HEK293T (cell line): ENCODE measurements around the gene PYGB.

Experiments
- CTCF ChIA-PET: fragments of 350-600 bp; formaldehyde crosslinking; extraction: SDS; loops from one replicate; lab custom pipeline; 2021; ENCODE audit warnings: antibody characterized with exemption, inconsistent platforms; lab: Yijun Ruan, JAX
- POLR2A ChIA-PET: fragments of 350-600 bp; formaldehyde crosslinking; extraction: SDS; loops from one replicate; lab custom pipeline; 2020; ENCODE audit warnings: antibody characterized with exemption, inconsistent platforms; lab: Yijun Ruan, JAX
- DNase-seq: peaks from one replicate; pipeline ENCODE4 v3.0.0; 2012; ENCODE audit warnings: mixed read lengths; ENCODE audit errors: extremely low spot score
- ARNT ChIP-seq: fragments of 450-650 bp; IDR thresholded peaks from 2 replicates; pipeline ENCODE4 v1.6.1; 2017; ENCODE audit warnings: mild to moderate bottlenecking
- BHLHE40 ChIP-seq: fragments of 450-650 bp; IDR thresholded peaks from 2 replicates; pipeline ENCODE4 v1.6.1; 2016; ENCODE audit warnings: mild to moderate bottlenecking, moderate library complexity, borderline replicate concordance
- CTBP1 ChIP-seq: fragments of 450-650 bp; IDR thresholded peaks from 2 replicates; pipeline ENCODE4 v1.6.1; 2016; ENCODE audit warnings: borderline replicate concordance
- ELF4 ChIP-seq: fragments of 450-650 bp; IDR thresholded peaks from 2 replicates; pipeline ENCODE4 v1.6.1; 2017; ENCODE audit warnings: antibody characterized with exemption
- FOXA1 ChIP-seq: fragments of 450-650 bp; IDR thresholded peaks from 2 replicates; pipeline ENCODE4 v1.6.1; 2016; ENCODE audit warnings: mild to moderate bottlenecking
- FOXK2 ChIP-seq: fragments of 450-650 bp; IDR thresholded peaks from 2 replicates; pipeline ENCODE4 v1.6.1; 2016; ENCODE audit warnings: mild to moderate bottlenecking
- FOXM1 ChIP-seq: fragments of 450-650 bp; IDR thresholded peaks from 2 replicates; pipeline ENCODE4 v1.6.1; 2017; ENCODE audit warnings: mild to moderate bottlenecking, borderline replicate concordance
- HDGF ChIP-seq: fragments of 450-650 bp; IDR thresholded peaks from 2 replicates; pipeline ENCODE4 v1.6.1; 2017; ENCODE audit warnings: antibody characterized with exemption, borderline replicate concordance
- L3MBTL2 ChIP-seq: fragments of 450-650 bp; conservative IDR thresholded peaks from 2 replicates; pipeline ENCODE4 v1.6.1; 2016; ENCODE audit warnings: mild to moderate bottlenecking
- LEF1 ChIP-seq: fragments of 450-650 bp; IDR thresholded peaks from 2 replicates; pipeline ENCODE4 v1.6.1; 2017; ENCODE audit warnings: mild to moderate bottlenecking, borderline replicate concordance
- NFRKB ChIP-seq: fragments of 450-650 bp; IDR thresholded peaks from 2 replicates; pipeline ENCODE4 v1.6.1; 2016; ENCODE audit warnings: mild to moderate bottlenecking, moderate library complexity
- SP1 ChIP-seq: fragments of 450-650 bp; IDR thresholded peaks from 2 replicates; pipeline ENCODE4 v1.6.1; 2017
- SUZ12 ChIP-seq: fragments of 450-650 bp; IDR thresholded peaks from 2 replicates; pipeline ENCODE4 v1.6.1; 2016; ENCODE audit warnings: mild to moderate bottlenecking
- TARDBP ChIP-seq: fragments of 450-650 bp; IDR thresholded peaks from 2 replicates; pipeline ENCODE4 v1.6.1; 2016
- ZNF384 ChIP-seq: fragments of 450-650 bp; IDR thresholded peaks from 2 replicates; pipeline ENCODE4 v1.6.1; 2016
- TF ChIP-seq, protein P1 (sequence below): fragments of 450-650 bp; IDR thresholded peaks from 2 replicates; pipeline ENCODE4 v1.6.1; 2016

The PYGB gene

GRCh38 chr20:25269833-25270170, 21.9 kb downstream of the PYGB start:
- ChIA-PET POLR2A (no interaction called here), CTCF (no interaction called here)
- TF ChIP-seq SUZ12 (no peak), NFRKB (no peak), ZNF384 (no peak), BHLHE40 (no peak), HDGF (no peak), L3MBTL2 (no peak), CTBP1 (no peak), ELF4 (no peak), FOXA1 (no peak), FOXM1 (no peak), ARNT (no peak), FOXK2 (no peak), LEF1 (no peak), TARDBP (no peak)
- TF ChIP-seq, protein P1, sequence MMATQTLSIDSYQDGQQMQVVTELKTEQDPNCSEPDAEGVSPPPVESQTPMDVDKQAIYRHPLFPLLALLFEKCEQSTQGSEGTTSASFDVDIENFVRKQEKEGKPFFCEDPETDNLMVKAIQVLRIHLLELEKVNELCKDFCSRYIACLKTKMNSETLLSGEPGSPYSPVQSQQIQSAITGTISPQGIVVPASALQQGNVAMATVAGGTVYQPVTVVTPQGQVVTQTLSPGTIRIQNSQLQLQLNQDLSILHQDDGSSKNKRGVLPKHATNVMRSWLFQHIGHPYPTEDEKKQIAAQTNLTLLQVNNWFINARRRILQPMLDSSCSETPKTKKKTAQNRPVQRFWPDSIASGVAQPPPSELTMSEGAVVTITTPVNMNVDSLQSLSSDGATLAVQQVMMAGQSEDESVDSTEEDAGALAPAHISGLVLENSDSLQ = no peak
- no peak for DNase-seq

DNA sequence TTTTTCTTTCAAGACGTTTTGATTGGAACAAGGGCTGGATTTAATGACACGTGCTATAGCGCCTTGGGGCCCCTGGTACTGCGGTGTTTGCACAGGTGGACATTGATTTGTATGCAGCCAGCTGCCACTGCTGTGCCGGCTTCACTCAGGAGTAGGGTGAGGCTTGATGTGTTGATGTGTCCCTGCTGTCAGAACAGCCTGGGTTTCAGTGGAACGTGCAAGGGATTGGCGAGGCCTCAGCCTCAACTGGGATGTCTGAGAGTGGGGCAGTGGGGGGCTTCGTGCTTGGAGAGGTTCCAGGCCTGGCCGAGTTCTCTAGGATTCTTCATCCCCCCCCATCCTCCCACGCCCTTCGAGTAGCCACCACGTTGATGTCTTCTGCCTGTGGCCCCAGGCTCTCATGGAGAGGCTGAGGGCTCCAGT, 23.0 kb downstream of the PYGB start:
- POLR2A ChIA-PET = interaction anchor here (1.0 kb wide), 1 partner anchor 135 kb away, joined by 3 read pairs; no protein-coding TSS in a partner anchor
- CTCF ChIA-PET = no interaction called here
- TF ChIP-seq FOXK2 (no peak), SUZ12 (no peak), CTBP1 (no peak), ZNF384 (no peak), NFRKB (no peak), BHLHE40 (no peak), L3MBTL2 (no peak), HDGF (no peak), ARNT (no peak), ELF4 (no peak), FOXM1 (no peak), TARDBP (no peak), FOXA1 (no peak), SP1 (no peak), LEF1 (no peak)
- TF ChIP-seq, protein P1 = no peak
- DNase-seq = no peak

DNA sequence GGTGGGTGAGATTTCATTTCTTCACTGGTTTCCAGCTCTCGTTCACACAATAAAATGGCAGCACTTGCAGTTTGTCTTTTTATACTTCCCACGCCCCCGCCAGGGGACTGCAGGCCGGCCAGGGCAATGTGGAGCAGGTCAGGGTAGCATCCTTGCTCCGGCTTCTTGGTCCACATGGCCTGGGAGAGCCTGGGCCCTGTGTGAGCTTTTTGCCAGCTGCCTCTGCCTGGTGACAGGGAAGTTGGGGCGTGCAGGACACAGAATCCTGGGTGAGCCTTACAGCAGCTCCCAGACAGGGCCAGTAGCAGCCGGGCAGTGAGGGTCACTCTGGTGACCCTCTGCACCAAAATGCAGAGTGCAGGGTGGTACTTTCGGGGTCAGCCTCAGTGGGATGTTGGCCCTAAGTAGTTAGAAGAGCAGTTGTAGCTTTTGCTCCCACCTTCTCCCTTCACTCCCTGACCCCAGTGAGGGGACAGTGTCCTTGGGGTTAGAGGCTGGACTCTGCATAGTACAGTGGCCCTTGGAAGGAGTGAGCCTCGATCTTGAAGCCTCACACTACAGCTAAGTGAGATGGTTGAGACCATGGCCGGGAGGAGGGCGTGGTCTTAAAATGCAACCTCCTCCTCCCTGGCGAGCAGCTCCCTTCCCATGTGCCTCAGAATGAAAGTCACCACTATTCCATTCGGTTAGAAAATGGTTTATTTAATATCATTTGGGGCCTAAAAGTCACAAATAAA, 23.8 kb downstream of the PYGB start:
- POLR2A ChIA-PET = interaction anchor here (1.0 kb wide), 1 partner anchor 134 kb away, joined by 3 read pairs; no protein-coding TSS in a partner anchor
- TF ChIP-seq ZNF384 (no peak), NFRKB (no peak), ELF4 (no peak), CTBP1 (no peak), FOXM1 (no peak), HDGF (no peak), FOXA1 (no peak), TARDBP (no peak), SP1 (no peak), SUZ12 (no peak), ARNT (no peak), BHLHE40 (no peak), L3MBTL2 (no peak), FOXK2 (no peak), LEF1 (no peak)
- TF ChIP-seq, protein P1 = no peak
- CTCF ChIA-PET = no interaction called here
- DNase-seq = no peak

DNA sequence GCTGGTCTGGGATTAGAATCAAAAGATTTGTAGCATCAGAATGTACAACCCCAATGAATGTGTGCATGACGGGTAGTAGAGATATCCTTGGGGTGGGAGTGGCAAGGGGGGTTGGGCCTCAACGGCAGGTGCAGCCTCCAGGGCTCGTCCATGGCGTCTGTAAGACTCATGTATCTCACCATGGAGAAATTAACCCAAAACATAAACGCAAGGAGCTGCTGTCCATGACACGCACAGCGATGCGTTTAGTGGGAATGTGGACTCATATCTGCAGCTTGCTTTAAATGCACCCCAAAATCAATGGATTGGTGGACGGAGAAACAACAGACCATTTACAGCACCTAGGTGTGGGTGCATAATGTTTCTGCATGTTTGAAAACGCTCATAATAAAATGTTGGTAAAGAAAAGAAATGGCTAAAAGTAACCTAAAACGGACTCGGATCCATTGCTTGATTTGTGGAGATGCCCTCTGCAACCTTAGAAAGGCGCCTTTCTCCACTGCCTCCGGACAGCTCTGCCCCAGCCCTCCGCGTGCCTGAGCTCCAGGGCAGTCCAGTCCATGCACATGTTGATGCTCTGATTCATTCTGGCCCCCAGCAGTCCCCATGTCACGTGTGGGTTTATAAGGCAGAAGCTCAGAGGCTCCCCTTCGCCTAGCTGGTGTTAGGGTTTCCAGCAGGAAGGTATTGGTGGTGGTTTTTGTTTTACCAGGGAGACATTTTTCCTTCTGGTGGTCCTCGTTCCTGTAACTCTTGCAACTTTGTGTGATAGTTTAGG, 24.5 kb downstream of the PYGB start:
- TF ChIP-seq CTBP1 (no peak), FOXM1 (no peak), NFRKB (no peak), ELF4 (no peak), TARDBP (no peak), SUZ12 (no peak), ZNF384 (no peak), LEF1 (no peak), HDGF (no peak), L3MBTL2 (no peak), ARNT (no peak)
- ChIA-PET CTCF (no interaction called here), POLR2A (interaction anchor here (0.8 kb wide), 1 partner anchor 24 kb away, joined by 3 read pairs; the partner anchor contains the start of gene PYGB)
- DNase-seq = no peak

GRCh38 chr20:25273046-25273445, 25.2 kb downstream of the PYGB start:
- no peak for TF ChIP-seq BHLHE40
- TF ChIP-seq FOXM1 = no peak
- no peak for TF ChIP-seq ZNF384
- no peak for TF ChIP-seq ARNT
- TF ChIP-seq TARDBP = no peak
- TF ChIP-seq L3MBTL2 = no peak
- no peak for TF ChIP-seq FOXK2
- TF ChIP-seq ELF4 = no peak
- no peak for TF ChIP-seq HDGF
- TF ChIP-seq SP1 = no peak
- TF ChIP-seq SUZ12 = no peak
- TF ChIP-seq LEF1 = no peak
- TF ChIP-seq, protein P1 = no peak
- TF ChIP-seq NFRKB = no peak
- no peak for TF ChIP-seq FOXA1
- TF ChIP-seq CTBP1 = no peak
- CTCF ChIA-PET = no interaction called here
- DNase-seq = no peak

More at GRCh38 chr20:25273046-25273445, 25.2 kb downstream of the PYGB start:
- POLR2A ChIA-PET = no interaction called here
